Hindlimb muscle (tissue), 1 donor: ENCODE results near the gene NUDCD2. TPM values are rescaled to one million over a fixed set of nuclear protein-coding genes. Genes with fewer than 3 reads are reported as not detected.
A peak's percentile ranks its signal among the peaks of the same experiment; 100 is the strongest.

Source experiments
- DNase-seq: peaks from one replicate; pipeline ENCODE4 v3.0.0-alpha.2; 2013
- polyA plus RNA-seq: library from polyadenylated mRNA; unstranded; fragments of 120-200 nt; gene quantifications from one replicate; pipeline ENCODE4 v1.2.1, GENCODE V29; 2013; ENCODE audit not compliant: insufficient read length

NUDCD2 gene, protein sequence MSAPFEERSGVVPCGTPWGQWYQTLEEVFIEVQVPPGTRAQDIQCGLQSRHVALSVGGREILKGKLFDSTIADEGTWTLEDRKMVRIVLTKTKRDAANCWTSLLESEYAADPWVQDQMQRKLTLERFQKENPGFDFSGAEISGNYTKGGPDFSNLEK
- polyA plus RNA-seq, result 37.5 TPM

DNA sequence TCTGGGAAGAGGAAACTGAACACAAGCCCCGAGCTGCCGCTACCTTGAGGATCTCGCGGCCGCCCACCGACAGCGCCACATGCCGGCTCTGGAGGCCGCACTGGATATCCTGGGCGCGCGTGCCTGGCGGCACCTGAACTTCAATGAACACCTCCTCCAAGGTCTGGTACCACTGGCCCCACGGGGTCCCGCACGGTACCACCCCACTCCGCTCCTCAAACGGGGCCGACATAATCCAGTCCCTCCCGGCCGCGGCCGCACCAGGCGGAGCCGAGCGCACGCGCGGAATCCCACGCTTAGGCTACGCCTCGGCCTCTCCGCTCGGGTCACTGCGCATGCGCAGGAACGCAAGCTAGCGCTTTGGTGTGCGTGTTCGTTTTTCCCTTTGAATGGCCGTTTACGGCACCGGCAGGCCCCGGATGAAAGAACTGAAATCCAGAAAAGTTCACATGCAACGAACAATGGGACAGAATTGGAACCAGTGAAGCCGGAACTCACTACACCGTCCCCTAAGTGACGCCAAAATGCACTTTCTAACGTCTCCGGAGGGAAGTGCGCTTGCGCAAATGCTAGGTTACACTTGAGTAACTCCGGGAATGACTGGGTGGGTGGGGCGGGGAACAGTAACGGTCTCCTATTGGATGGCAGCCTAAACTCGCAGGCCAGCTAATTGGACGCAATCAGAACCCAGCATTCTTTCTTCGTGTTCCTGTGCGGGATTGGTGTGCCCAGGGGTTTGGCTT, at the start of gene NUDCD2:
NUDCD2 (minus strand) TSS at position 284 of the 743 bp plus-strand sequence; CDS start at position 232, 52 bp downstream.
- peak; percentile 97 for DNase-seq

DNA sequence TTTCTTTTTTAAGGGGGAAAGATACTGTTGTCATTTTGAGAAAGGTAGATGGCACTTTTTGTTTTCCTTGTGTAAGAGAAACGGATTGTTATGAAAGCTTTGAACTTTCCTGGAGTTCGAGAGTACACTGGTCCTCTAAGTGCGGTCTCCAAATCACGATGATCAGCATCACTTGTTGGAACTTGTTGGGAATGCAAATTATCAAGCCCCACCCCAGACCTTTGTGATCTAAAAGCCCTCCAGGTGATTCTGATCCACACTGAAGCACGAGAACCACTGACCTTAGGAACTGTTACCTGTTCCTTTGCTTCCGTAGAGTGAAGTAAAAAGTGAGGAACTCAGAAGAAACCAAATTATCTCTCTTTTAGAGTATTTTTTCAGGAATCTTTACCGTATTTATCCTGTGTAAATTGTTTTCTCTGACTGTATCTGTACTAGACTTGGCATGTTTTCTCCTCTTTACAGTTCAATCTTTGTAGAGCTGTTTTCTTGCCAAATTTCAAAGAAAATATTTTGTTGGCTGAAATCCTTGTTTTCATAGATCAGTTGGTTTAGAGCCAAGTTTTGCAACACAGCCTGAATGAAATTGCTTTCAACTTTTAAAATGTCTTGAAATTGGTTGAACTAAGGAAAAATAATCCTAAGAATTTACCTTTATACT, 49.5 kb upstream of the NUDCD2 start:
- DNase-seq, result no peak

DNA sequence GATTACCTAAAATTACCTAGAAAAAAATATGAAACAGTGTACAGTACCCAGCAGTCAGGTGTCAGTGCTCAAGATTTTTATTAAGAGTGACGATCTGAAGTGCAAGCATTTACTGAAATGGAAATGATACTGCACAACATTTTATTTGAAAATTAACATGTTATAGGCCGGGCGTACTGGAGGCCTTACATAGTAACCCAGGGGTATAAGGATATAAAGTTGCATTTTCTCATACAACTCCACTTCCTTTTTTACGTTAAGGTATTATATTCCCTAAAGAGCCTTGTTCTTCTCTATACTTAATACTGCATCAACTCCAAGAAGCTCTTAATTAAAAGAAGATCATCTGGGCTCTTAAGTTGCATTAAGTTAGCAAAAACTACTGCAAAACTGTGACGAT, 48.9 kb upstream of the NUDCD2 start:
- no peak for DNase-seq

DNA sequence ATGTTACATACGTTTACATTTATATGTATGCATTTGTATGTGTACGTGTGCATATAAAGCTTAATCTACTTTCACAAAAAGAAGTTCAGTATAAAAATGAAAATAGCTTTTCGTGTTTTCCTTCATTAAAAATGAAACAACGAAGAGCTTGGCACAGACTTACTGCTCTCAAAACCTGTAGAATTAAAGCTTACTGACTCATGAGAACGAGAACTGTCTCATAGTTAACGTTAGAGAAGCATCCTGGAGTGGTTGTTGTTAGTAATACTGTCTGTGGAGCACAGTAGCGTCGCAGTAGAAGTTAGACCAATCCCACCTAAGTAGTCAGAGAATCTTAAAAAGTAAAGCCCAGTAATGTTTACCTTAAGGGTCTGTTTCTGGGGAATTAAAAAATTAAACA, 46.8 kb upstream of the NUDCD2 start:
- DNase-seq, result peak; percentile 12

DNA sequence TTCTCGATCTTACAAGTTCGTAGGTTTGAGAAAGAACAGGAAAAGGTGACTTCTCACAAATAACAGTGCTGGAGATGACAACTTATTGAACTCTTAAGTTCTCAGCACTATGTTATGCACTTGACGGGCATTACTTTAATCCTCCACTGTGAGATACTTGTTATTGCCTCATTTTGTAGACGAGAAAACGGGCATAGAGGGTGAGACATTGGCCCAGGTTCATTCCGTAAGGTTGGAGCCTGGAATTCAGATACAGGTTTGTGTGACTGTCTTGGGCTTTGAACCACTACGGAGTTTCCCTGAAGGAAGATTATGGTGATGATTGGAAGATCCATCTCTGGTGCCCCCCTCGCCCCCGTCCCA, 46.2 kb upstream of the NUDCD2 start:
- DNase-seq, result no peak

DNA sequence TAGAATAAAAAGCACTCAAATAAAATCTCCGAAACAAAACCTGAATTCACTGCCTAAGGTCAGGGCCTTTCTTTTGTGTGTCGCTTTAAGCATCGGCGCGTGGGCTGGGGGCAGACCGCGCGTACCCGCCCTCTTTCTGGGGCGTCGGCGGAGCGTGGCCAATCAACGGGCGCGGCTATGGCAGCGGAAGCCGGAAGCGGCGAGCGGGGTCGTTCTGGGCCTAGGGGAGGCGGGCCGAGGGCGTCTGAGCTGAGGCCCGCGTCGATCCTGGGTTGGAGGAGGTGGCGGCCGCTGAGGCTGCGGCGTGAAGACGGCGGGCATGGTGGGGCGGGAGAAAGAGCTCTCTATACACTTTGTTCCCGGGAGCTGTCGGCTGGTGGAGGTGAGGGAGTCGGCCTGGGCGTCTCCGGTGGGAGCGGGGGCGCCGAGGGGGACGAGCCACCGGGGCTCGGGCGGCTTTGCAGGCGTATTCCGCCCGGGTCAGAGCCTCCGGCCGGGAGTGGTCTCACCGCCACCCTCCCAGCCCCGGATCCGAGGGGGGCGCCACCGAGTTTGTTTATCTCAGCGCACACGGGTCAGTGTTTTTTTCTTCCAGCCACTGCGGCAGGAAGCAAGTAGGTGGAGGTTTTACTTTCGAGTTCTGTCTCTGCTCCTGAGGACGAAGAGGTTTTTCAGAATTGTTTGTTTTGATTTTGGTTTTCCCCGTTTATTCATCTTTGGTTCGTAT, 45.6 kb upstream of the NUDCD2 start, which contains the start of gene MAT2B:
MAT2B (plus strand) TSS at position 252 of the 727 bp plus-strand sequence; CDS start at position 320, 68 bp downstream.
- DNase-seq, result peak; percentile 97

DNA sequence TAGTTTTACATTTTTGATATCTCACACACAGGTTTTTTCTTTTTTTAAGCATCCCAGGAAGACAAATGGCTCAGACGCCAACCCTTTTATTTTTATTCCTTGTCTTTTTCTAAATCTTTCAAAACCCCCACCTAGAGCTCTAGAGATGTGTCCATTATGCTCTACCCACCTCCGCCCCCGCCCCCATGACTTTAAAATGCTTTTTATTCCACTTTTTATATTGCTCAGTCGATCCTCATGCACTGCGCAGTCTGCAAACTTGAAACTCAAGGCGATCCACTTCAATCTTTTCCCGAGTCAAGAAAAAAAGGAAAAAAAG, 45.1 kb upstream of the NUDCD2 start:
- no peak for DNase-seq

DNA sequence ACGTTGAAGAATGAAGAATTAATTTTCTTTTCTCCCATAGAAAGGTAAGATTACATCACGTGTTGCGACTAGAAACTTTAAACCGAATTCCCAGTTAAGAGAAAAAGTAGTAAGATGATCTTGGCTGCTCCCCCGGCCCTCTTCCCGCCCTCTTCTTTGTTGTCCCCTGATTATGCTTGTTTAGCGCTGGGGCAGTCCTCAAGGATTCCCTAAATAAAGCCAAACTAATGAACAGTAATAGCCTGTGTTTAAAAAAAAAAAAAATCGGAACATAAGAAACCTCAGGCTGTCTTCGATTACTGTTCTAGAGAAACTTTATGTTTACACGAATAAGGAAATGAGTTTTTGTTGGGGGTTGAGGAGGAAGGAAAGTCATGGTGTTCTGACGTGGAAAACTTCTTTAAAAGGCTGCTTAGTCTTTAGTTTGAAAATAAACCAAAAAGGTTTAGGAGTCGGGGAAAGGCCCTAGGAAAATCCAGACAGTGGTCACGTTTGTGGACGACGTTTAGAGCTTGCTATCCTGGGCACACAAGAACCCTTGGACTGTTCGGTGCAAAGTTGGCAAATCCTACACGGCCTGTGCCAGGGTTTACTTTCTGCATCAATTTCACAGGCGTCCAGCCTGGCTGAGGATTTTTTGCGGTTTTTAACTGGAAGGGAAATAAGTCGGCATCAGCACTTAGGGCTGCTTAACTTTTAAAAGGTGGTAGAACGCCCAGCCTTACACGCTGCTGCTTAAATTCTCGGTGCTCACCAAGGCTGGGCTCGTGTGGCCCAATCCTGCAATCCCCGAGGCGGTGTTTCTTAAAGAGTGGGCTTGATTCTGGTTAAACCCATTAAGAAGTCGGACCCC, 44.4 kb upstream of the NUDCD2 start:
- DNase-seq, result peak; percentile 64

DNA sequence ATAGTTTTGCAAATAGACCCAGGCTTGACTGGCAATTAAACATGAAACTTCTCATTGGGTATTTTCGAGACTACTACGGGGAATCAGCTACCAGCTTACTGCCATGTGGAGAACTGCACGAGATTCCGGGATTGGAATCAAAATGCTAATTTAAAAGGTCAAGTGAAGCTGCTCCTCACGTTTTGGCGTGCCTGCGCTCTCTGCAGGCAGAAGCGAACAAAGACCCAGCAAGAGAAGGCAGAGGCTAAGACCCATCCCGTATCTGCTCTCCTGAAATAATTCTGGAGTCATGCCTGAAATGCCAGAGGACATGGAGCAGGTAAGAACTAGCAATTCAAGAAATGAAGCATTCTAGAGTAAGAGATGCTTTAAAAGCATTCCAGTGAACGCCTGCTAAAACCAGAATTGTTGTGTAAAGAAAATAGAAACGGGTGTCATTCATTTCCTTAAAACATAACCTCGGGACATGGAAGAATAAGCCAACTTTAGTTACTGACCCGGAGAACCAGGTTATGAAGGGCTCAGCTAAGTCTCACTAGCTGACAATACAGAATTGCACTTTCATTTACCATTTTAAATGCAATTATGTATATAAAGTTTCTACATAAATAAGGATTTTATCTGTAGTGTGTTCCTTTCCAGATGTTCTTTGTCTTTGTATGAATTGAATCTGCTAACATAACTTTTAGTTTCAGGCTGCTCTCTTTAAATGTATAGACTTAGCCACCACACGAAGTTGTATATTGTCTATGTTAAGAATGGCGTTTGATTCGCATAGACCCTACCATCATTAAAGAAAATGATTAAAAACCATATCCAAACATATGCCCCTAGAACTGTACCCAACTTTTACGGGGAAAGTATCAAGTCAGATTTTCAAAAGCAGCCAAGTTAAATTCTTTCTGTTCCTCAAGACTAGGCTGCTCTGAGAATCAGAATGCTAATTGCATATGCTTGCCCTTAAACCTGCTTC, 43.5 kb upstream of the NUDCD2 start:
- DNase-seq, result peak; percentile 82

DNA sequence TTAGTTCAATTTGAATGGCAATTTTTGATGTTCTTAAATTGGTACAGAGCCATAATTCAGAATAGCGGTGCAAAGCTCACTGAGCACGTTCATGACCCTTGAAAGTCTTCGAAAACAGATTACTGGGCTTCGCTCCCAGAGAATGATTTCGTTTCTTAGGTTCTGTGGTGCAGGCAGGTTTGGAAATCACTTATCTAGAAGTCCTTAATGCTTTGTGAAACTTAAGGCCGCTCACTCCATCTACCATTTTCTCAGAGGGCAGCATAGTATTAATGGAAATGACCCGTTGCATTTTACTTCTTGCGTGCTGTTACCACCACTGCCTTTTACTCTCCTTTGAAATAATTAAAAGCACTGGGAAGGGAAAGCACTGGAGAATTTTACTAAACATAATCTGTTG, 42.6 kb upstream of the NUDCD2 start:
- no peak for DNase-seq

DNA sequence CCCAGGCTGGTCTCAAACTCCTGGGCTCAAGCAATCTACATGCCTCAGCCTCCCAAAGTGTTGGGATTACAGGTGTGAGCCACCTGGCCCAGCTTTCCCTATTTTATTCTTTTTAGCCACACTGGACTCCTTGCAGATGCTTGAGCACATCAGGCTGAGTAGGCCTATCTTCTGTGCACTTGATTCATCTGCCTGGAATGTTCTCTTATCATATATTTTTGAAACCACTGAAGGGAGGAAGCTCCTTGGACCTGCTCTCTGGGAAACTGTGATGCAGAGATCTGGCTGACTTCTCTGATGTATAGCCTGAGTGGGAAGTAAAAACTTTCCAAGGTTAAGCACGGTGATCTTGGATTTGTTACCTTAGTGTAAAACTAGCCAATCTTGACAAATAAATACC, 39.0 kb upstream of the NUDCD2 start:
- no peak for DNase-seq

DNA sequence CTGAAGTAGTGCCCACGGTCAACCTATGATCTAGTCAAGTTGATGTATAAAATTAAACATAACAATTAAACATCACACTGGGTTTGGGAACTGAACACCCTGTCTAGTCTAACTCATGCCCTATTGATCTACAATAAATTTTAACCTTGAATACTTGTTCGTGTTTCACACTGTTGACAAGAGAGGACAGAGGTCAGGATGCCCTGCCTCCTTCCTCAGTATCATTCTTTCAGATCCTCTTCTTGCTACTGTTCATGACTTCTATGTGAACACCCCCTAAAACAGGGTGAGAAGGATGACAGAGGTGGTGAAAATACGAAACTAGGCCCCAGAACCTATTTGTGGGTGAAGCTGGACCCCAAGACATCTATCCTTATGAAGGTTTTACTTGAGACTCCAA, 37.4 kb upstream of the NUDCD2 start:
- no peak for DNase-seq

DNA sequence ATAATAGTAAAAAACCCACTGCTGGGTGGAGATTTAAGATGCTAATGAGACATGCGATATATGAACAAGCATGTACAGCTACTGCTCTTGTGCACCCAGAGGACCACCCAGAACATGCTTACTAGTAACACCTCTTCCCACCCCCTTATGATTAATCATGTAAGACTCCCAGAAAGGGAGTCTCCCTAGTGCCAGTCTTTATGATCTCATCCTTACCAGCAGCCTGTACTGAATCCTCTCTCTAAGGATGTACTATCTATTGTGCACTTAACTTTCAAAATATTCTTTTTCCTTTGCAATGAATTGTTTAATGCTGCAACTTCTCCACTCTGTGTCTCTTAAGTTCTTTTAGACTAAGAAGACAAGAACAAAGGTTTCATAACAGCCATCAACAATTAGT, 36.4 kb upstream of the NUDCD2 start:
- DNase-seq, result no peak

DNA sequence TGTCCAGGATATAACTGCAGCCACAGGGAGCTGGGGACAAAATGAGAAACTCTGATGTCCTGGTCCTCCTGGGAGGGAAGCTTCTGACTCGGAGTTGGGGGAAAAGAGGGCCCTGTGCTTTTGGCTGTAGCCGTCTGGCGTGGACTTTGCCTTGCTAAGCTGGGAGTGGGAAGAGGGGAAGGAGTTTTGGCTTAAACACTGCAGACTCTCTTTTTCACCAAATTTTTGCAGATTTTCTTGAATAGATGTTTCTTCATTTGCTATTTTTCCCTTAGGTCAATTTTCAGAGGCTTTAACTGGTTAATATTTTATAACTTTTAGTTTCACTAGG, 29.8 kb upstream of the NUDCD2 start:
- DNase-seq, result no peak

DNA sequence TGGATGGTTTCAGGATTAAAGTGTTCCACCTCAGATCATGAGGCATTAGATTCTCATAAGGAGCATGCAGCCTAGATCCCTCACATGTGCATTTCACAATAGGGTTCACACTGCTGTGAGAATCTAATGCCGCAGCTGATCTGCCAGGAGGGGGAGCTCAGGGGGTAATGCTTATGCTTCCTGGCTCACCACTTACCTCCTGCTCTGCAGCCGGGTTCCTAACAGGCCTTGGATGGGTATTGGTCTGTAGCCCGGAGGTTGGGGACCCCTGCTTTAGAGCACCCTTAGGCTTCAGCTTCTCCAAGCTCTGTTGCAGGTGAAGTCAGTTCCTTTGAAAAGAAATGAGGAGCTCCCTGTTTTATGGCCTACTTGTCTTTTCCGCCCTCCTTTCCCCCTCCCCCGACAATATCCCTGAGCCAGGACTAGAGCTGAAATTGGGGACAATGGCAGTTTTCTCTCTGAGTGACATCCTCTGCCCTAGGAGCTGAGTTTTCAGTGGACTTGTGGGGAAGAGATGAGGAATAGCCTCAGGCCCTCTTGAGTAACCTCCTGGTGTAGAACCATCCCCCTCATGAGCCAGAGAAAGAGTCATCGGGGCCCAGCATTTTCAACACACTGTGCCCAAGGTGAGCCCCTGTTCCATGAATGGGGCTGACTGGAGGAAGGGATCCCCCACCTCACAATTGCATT, 29.3 kb upstream of the NUDCD2 start:
- no peak for DNase-seq

DNA sequence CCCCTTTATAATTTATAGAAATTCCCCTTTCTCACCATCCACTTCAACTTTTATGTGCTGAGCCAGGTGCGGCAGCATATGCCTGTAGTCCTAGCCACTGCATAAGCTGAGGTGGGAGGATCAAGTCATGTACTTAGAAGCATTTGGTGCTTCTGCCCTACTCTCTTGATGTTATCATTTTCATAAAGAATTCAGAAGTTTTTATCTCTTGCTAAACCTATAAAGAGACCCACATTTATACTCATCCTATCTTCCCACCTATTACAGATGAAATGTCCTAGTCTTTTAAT, 19.0 kb upstream of the NUDCD2 start:
- no peak for DNase-seq

DNA sequence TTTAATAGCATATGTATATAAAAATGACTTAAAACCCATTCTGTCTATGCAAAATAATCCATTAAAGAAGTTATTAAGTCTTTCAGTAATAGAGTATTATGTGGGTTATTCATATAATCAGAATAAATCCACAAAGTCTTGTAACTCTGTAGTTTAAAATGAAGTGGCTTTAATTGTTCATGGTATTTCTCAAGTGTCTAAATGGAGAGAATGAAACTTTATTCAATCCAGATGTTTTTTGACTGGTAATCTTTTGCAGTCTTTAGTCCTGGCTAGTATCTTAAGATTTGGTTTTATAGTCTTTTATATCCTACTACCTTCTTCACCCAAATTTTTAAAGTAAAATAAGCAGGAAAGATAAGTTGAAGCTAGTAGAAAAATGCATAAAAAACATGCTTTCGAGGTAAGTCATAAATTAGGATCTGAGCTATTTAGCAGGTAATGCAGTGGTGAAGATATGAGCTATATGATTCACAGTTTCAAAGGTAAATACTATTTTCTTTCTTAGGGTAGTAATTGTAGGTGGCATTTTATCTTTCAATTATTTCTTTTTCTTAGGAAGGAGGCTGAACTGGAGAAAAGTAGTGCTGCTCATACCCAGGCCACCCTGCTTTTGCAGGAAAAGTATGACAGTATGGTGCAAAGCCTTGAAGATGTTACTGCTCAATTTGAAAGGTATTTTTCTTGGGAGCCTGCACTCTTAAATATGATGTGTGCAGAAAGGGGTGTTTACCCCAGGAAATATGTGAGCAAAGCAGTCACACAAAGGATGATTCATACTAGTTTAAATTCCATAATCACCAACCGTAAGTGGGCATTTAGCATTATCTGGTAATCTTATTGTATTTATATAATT, 18.5 kb upstream of the NUDCD2 start:
- no peak for DNase-seq

DNA sequence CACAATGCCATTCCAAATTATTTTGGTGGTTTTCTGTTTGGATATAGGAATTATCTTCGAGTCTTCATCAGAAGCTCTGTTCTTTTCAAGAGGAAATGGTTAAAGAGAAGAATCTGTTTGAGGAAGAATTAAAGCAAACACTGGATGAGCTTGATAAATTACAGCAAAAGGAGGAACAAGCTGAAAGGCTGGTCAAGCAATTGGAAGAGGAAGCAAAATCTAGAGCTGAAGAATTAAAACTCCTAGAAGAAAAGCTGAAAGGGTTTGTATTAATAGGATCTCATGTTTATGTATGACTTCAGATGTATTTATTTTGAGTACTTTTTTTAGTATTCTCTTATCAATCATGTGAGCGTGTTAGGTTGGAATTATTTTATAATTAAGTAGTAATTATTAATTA, 15.5 kb upstream of the NUDCD2 start:
- DNase-seq, result no peak

DNA sequence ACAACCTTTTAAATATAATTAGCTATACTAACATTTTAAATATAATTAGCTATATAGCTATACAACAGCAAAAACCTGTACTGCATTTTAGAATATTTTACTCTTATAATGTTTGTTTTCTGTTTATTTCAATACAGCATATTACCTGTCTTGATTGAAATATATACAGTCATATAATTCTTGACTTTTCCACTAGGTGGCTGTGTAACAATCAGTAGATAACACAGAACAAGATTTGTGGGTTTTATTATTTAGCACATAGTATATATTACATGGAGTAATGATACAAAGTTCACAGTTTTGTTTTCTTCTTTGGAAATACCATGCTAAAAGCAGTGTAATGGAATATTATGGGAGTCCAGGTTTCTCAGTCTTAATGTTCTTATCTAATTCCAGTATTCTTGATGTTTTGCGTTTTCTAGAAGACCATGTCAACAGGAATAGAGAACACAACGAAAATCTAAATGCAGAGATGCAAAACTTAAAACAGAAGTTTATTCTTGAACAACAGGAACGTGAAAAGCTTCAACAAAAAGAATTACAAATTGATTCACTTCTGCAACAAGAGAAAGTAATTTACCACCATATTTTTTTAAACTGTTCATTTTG, 13.8 kb upstream of the NUDCD2 start:
- DNase-seq, result no peak

DNA sequence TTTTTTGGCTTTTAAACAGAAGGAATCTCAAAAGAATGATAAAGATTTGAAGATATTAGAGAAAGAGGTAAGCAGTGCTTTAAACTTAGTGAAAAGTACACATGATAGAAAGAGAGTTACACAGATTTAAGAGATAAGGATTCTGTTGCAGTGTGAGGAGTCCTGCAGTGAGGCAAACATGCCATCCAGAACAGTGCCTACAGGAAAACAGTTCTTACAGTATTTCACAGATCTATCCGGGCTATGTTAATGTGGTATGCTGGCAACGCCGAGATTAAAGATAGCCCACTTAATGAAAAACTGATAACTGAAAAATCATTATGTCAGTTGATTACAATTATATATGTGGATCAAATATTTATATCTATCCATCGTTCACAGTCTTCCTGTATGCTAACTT, 7.8 kb upstream of the NUDCD2 start:
- no peak for DNase-seq
